Measurements from ENCODE around the gene TPP1.

TPP1 gene

GRCh38 chr11:6615882-6616585, 3.2 kb downstream of the TPP1 start:
- Histone ChIP-seq H3F3A (ENCODE audit: insufficient read depth, low read length) (peaks cover 11% of the 10 kb centered on the region), H3K27me3 (replicated peaks; ENCODE audit: insufficient read depth, low read length) (no peaks in the 10 kb centered on the region), H3K4me2 (ENCODE audit: low read depth, low read length) (no peak overlapping the region), H4K20me1 (ENCODE audit: insufficient read depth, low read length) (no peaks in the 10 kb centered on the region), H3K79me2 (ENCODE audit: low read length) (peaks cover 22% of the 10 kb centered on the region), H3K9me2 (replicated peaks; ENCODE audit: insufficient read depth, low read length) (no peaks in the 10 kb centered on the region), H2AFZ (ENCODE audit: low read length) (no peak overlapping the region), H3K9ac (ENCODE audit: low read length) (no peak overlapping the region), H3K27ac (ENCODE audit: low read length) (no peak overlapping the region), H3K4me1 (ENCODE audit: low read length) (peaks cover 14% of the 10 kb centered on the region; the same call in 1 of the 2 replicates), H3K36me3 (replicated peaks; ENCODE audit: insufficient read depth, low read length) (no peaks in the 10 kb centered on the region), H3K9me3 (replicated peaks; ENCODE audit: insufficient read depth, low read length) (no peaks in the 10 kb centered on the region), H3K4me3 (ENCODE audit: low read length) (no peak overlapping the region)
- TF ChIP-seq EZH2 (optimal IDR thresholded peaks at IDR 0.05; ENCODE audit: low read depth, low read length): no peak
- TF ChIP-seq EZH2phosphoT487 (IDR thresholded peaks at IDR 0.05; ENCODE audit: low read length): no peak
- no peak for TF ChIP-seq CTCF (IDR thresholded peaks at IDR 0.05; ENCODE audit: low read length)
- DNase-seq: no peak

- Histone ChIP-seq H3F3A (ENCODE audit: insufficient read depth, low read length) (peaks cover 11% of the 10 kb centered on the region), H3K36me3 (replicated peaks; ENCODE audit: insufficient read depth, low read length) (no peaks in the 10 kb centered on the region), H3K27ac (ENCODE audit: low read length) (no peak overlapping the region), H3K9me3 (replicated peaks; ENCODE audit: insufficient read depth, low read length) (no peaks in the 10 kb centered on the region), H2AFZ (ENCODE audit: low read length) (no peak overlapping the region), H3K4me1 (ENCODE audit: low read length) (peaks cover 18% of the 10 kb centered on the region; the same call in 1 of the 2 replicates), H3K79me2 (ENCODE audit: low read length) (peaks cover 28% of the 10 kb centered on the region), H3K9me2 (replicated peaks; ENCODE audit: insufficient read depth, low read length) (no peaks in the 10 kb centered on the region), H3K27me3 (replicated peaks; ENCODE audit: insufficient read depth, low read length) (no peaks in the 10 kb centered on the region), H3K9ac (ENCODE audit: low read length) (no peak overlapping the region), H3K4me2 (ENCODE audit: low read depth, low read length) (no peak overlapping the region), H3K4me3 (ENCODE audit: low read length) (no peak overlapping the region), H4K20me1 (ENCODE audit: insufficient read depth, low read length) (no peaks in the 10 kb centered on the region)
- no peak for TF ChIP-seq EZH2 (optimal IDR thresholded peaks at IDR 0.05; ENCODE audit: low read depth, low read length)
- no peak for TF ChIP-seq EZH2phosphoT487 (IDR thresholded peaks at IDR 0.05; ENCODE audit: low read length)
- TF ChIP-seq CTCF (IDR thresholded peaks at IDR 0.05; ENCODE audit: low read length): no peak
- DNase-seq: no peak
These were observed 4.2 kb downstream of the TPP1 start for GRCh38 chr11:6615046-6615445.

- Histone ChIP-seq H3K9me2 (replicated peaks; ENCODE audit: insufficient read depth, low read length) (no peaks in the 10 kb centered on the region), H2AFZ (ENCODE audit: low read length) (no peak overlapping the region), H3K4me1 (ENCODE audit: low read length) (peaks cover 18% of the 10 kb centered on the region; the same call in 1 of the 2 replicates), H3K79me2 (ENCODE audit: low read length) (peaks cover 28% of the 10 kb centered on the region), H3K4me3 (ENCODE audit: low read length) (no peak overlapping the region), H4K20me1 (ENCODE audit: insufficient read depth, low read length) (no peaks in the 10 kb centered on the region), H3K36me3 (replicated peaks; ENCODE audit: insufficient read depth, low read length) (no peaks in the 10 kb centered on the region), H3K4me2 (ENCODE audit: low read depth, low read length) (no peak overlapping the region), H3K9ac (ENCODE audit: low read length) (no peak overlapping the region), H3K9me3 (replicated peaks; ENCODE audit: insufficient read depth, low read length) (no peaks in the 10 kb centered on the region), H3K27ac (ENCODE audit: low read length) (no peak overlapping the region), H3K27me3 (replicated peaks; ENCODE audit: insufficient read depth, low read length) (no peaks in the 10 kb centered on the region), H3F3A (ENCODE audit: insufficient read depth, low read length) (peaks cover 11% of the 10 kb centered on the region)
- DNase-seq: no peak
- TF ChIP-seq EZH2phosphoT487 (IDR thresholded peaks at IDR 0.05; ENCODE audit: low read length) (no peak), EZH2 (optimal IDR thresholded peaks at IDR 0.05; ENCODE audit: low read depth, low read length) (no peak), CTCF (IDR thresholded peaks at IDR 0.05; ENCODE audit: low read length) (no peak)
These were observed 4.8 kb downstream of the TPP1 start for GRCh38 chr11:6614446-6614845.
